HL-60 (cell line): ENCODE results near the gene RPS6KA6.

Experiments used
- DNase-seq, 2 experiments: peaks; one replicate each; pipeline ENCODE4 v3.0.0-alpha.2; 2010 to 2020; ENCODE audit warnings: low read depth in 1 of 2, low spot score in 1 of 2
- H3K27ac ChIP-seq: fragments of 250-450 bp; sonication (Bioruptor Pico); replicated peaks from 2 replicates; pipeline ENCODE4 v1.5.1; 2020; ENCODE audit warnings: mild to moderate bottlenecking, moderate library complexity
- H3K27me3 ChIP-seq: fragments of 250-450 bp; sonication (Bioruptor Pico); 2 replicates; pipeline ENCODE4 v1.5.1; 2021; ENCODE audit warnings: mild to moderate bottlenecking, moderate library complexity; ENCODE audit not compliant: insufficient read depth, poor library complexity, severe bottlenecking
- H3K4me3 ChIP-seq: replicated peaks from 2 replicates; pipeline ENCODE4 v1.5.1; 2011; ENCODE audit warnings: mild to moderate bottlenecking, control low read depth, low read length; ENCODE audit not compliant: insufficient read depth
- CTCF ChIP-seq: IDR thresholded peaks from one replicate; pipeline ENCODE4 v1.5.1; 2011; ENCODE audit warnings: low read length, control low read depth, inconsistent platforms; ENCODE audit not compliant: insufficient read depth
- GABPA ChIP-seq: IDR thresholded peaks from 2 replicates; pipeline ENCODE4 v1.6.1; 2012; ENCODE audit warnings: low read depth
- POLR2AphosphoS5 ChIP-seq: IDR thresholded peaks from 2 replicates; pipeline ENCODE4 v1.6.1; 2012; ENCODE audit warnings: low read depth
- REST ChIP-seq: IDR thresholded peaks from 2 replicates; pipeline ENCODE4 v1.6.1; 2012; ENCODE audit warnings: low read depth; ENCODE audit not compliant: insufficient replicate concordance
- SPI1 ChIP-seq: IDR thresholded peaks from 2 replicates; pipeline ENCODE4 v1.6.1; 2012; ENCODE audit warnings: low read depth, mild to moderate bottlenecking, borderline replicate concordance

RPS6KA6 gene

GRCh38 chrX:84197550-84197949, 9.6 kb upstream of the RPS6KA6 start:
- DNase-seq = no peak
- no peak overlapping the region for H3K27ac ChIP-seq
- no peak overlapping the region for H3K4me3 ChIP-seq
- no peak for TF ChIP-seq GABPA
- TF ChIP-seq CTCF = no peak
- no peak for TF ChIP-seq SPI1
- no peak for TF ChIP-seq REST
- TF ChIP-seq POLR2AphosphoS5 = no peak
- no peaks in the 10 kb centered on the region for H3K27me3 ChIP-seq

- no peak for DNase-seq
- H3K27me3 ChIP-seq = no peaks in the 10 kb centered on the region
- no peak for TF ChIP-seq POLR2AphosphoS5
- peak; percentile 82 for TF ChIP-seq REST
- TF ChIP-seq SPI1 = no peak
- no peak overlapping the region for H3K4me3 ChIP-seq
- H3K27ac ChIP-seq = no peak overlapping the region
Observed at GRCh38 chrX:84192006-84192405, 4.0 kb upstream of the RPS6KA6 start.

DNA sequence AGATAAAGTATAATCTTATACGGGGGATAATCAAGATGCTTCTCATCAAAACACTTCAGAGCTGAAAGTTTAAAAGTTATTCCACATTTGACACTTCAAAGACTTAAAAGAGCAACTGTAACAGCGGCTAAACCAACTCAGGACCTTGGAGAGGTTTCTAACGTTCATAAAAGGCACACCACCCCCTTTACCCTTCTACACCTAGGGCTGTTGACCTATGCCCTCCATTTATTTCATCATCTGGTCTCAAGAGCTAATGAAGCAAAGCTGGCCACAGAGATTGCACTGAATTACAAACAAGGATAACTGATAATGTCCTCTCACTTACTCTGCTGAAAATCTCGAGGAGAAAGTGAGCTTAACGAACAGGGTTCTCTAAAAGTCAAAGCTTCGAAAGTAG, 1.1 kb upstream of the RPS6KA6 start:
- TF ChIP-seq CTCF = no peak
- H3K4me3 ChIP-seq = no peak overlapping the region
- H3K27me3 ChIP-seq = no peaks in the 10 kb centered on the region
- no peak for DNase-seq
- no peak overlapping the region for H3K27ac ChIP-seq

DNA sequence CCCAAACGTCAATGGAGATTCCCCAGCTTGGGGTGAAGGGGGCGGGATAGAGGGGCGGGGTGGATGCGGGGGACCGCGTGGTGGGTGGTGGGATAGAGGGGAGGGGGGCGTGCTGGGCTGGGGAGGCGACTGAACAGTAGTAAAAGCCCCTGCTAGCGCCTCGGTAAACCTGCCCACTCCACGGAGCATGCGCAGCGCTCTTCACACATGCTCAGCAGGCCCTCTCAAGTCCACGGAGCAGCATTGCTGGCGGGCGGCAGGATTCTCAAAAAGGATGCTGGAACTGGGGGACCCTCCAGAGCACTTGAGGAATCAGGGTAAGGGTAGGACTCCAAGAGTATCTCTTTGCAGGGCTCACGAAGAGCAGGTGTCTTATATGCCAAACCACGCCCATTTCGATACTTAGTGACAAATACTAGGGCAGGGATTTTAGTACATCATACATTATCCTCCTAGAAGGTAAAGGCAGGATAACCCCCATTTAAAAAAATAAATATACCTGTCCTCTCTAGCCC, 378 bp upstream of the RPS6KA6 start:
- no peak for DNase-seq
- Histone ChIP-seq H3K4me3 (no peak overlapping the region), H3K27me3 (no peaks in the 10 kb centered on the region), H3K27ac (no peak overlapping the region)
- TF ChIP-seq SPI1 (no peak), POLR2AphosphoS5 (no peak), REST (no peak), GABPA (no peak), CTCF (no peak)
